Muscle of leg (tissue), 11 donors: ENCODE measurements around the gene NOD1. TPM values are rescaled to one million over a fixed set of nuclear protein-coding genes. Genes with fewer than 3 reads are reported as not detected.
A peak's percentile ranks its signal among the peaks of the same experiment; 100 is the strongest.
"Not testable (repeated sequence)": the region's sequence is repeated elsewhere in the genome, so short reads cannot be mapped to it uniquely, and the experiment has no call there.

ENCODE experiments used
- DNase-seq: peaks from one replicate; pipeline ENCODE4 v3.0.0; 2013
- H3K27ac ChIP-seq: one replicate; pipeline ENCODE4 v1.5.1; 2013; ENCODE audit warnings: mild to moderate bottlenecking, low read length, control low read depth
- H3K27me3 ChIP-seq: one replicate; pipeline ENCODE4 v1.6.1; 2013; ENCODE audit warnings: low read length; ENCODE audit not compliant: control insufficient read depth, insufficient read depth
- H3K36me3 ChIP-seq: one replicate; pipeline ENCODE4 v1.6.1; 2013; ENCODE audit warnings: low read length; ENCODE audit not compliant: control insufficient read depth, insufficient read depth
- H3K4me1 ChIP-seq: one replicate; pipeline ENCODE4 v1.6.1; 2013; ENCODE audit warnings: low read length; ENCODE audit not compliant: control insufficient read depth, insufficient read depth
- H3K4me3 ChIP-seq: one replicate; pipeline ENCODE4 v1.5.1; 2013; ENCODE audit warnings: low read length, control low read depth
- H3K9me3 ChIP-seq: replicated peaks from 2 replicates; pipeline ENCODE4 v1.6.1; 2013; ENCODE audit warnings: low read depth, low read length; ENCODE audit not compliant: control insufficient read depth
- WGBS: methylation state at CpG from one replicate; pipeline ENCODE4 v1.1.5; 2013; ENCODE audit warnings: missing lambda C conversion rate; ENCODE audit not compliant: insufficient coverage; 5-methylcytosine and 5-hydroxymethylcytosine counted together
- polyA plus RNA-seq, 8 donors: library from polyadenylated mRNA; unstranded; fragments of 120-200 nt; gene quantifications; one replicate each; pipeline versions ENCODE4 v1.2.1 to v1.2.3, GENCODE V29; 2013; ENCODE audit warnings: inconsistent platforms in 1 of 8, low replicate concordance in 1 of 8; ENCODE audit not compliant: insufficient read length in 8 of 8, insufficient read depth in 1 of 8
- total RNA-seq: library from RNA; stranded (reverse); fragments of 120-200 nt; gene quantifications from one replicate; pipeline ENCODE4 v1.2.4, GENCODE V29; 2013

Gene NOD1
- total and polyA plus RNA-seq, 9 donors: 9.1 to 20.8 (median 13.1) TPM

- Histone ChIP-seq H3K4me3 (no peak overlapping the region), H3K27ac (no peak overlapping the region), H3K4me1 (no peaks in the 10 kb centered on the region), H3K27me3 (no peaks in the 10 kb centered on the region), H3K9me3 (no peaks in the 10 kb centered on the region), H3K36me3 (peaks cover 2% of the 10 kb centered on the region)
- WGBS: no CpG with 5 or more reads among the region's 2 CpGs
- no peak for DNase-seq
Measured at GRCh38 chr7:30405179-30405578, 73.4 kb downstream of the NOD1 start.

DNA sequence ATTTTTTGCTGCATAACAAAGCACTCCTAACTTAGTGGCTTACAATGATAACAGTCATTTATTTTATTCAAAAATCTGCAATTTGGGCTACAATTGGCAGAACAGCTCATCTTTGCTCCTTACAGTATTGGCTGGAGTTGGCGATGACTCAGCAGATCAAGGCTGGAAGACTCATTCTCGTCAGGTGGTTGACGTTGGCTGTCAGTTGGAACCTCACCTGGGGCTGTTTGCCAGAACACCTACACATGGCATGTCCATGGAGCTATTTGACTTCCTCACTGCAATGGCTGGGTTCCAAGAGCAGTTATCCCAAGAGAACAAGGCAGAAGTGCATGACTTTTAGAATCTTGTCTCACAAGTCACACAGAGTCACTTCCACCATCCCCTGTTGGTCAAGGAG is 75.1 kb downstream of the NOD1 start:
- H3K27ac ChIP-seq: no peak overlapping the region
- no peaks in the 10 kb centered on the region for H3K4me1 ChIP-seq
- no peak for DNase-seq
- H3K36me3 ChIP-seq: peaks cover 2% of the 10 kb centered on the region
- no peaks in the 10 kb centered on the region for H3K27me3 ChIP-seq
- H3K4me3 ChIP-seq: no peak overlapping the region
- WGBS: 86% methylated on average over 3 of the region's 3 CpGs
- no peaks in the 10 kb centered on the region for H3K9me3 ChIP-seq

- Histone ChIP-seq H3K9me3 (no peaks in the 10 kb centered on the region), H3K36me3 (no peaks in the 10 kb centered on the region), H3K27ac (no peak overlapping the region), H3K4me1 (no peaks in the 10 kb centered on the region), H3K27me3 (no peaks in the 10 kb centered on the region), H3K4me3 (no peak overlapping the region)
- WGBS: 60% methylated on average over 1 of the region's 7 CpGs
- peak; percentile 43 for DNase-seq
Measured at GRCh38 chr7:30396389-30396788, 82.2 kb downstream of the NOD1 start.

DNA sequence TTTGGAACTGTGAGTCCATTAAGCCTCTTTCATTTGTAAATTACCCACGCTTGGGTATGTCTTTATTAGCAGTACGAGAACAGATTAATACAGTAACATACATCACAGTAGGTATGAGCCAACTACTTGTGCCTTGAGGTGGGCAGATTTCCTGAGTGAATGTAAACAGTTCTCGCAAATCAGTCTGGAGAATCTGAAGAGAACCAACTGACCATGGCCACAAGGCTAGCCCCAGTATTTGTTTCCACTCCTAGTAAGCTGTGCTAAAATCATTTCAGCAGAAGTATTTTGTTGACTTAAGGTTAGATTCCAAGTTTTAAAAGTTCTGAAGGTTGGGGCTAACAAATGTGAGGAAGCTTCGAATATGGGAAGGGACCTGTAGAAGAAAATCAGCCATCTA is 82.9 kb downstream of the NOD1 start:
- no peak for DNase-seq
- no peaks in the 10 kb centered on the region for H3K9me3 ChIP-seq
- H3K27ac ChIP-seq: no peak overlapping the region
- no peaks in the 10 kb centered on the region for H3K36me3 ChIP-seq
- WGBS: 100% methylated on average over 1 of the region's 4 CpGs
- no peaks in the 10 kb centered on the region for H3K27me3 ChIP-seq
- H3K4me3 ChIP-seq: no peak overlapping the region
- peaks cover 2% of the 10 kb centered on the region for H3K4me1 ChIP-seq

DNA sequence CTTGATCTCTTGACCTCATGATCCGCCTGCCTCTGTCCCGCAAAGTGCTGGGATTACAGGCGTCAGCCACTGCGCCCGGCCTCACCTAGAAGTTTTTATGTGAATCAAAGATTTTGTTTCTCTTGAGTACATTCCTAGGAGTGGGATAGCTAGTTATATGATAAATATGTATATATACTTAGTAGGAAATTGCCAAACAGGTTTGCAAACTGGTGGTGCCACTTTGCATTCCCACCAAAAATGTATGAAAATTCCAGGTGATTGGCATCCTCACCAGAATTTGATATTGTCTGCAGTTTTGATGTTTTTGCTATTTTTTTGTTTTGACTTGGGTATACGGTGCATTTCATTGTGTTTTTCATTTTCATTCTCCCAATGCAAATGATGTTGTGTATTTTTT is 86.8 kb downstream of the NOD1 start:
- Histone ChIP-seq H3K9me3 (no peaks in the 10 kb centered on the region), H3K36me3 (no peaks in the 10 kb centered on the region), H3K27me3 (no peaks in the 10 kb centered on the region), H3K27ac (no peak overlapping the region), H3K4me3 (no peak overlapping the region), H3K4me1 (peaks cover 2% of the 10 kb centered on the region)
- no CpG with 5 or more reads among the region's 6 CpGs for WGBS
- no peak for DNase-seq

GRCh38 chr7:30390736-30391636 is 87.6 kb downstream of the NOD1 start:
- H3K4me3 ChIP-seq: no peak overlapping the region

DNA sequence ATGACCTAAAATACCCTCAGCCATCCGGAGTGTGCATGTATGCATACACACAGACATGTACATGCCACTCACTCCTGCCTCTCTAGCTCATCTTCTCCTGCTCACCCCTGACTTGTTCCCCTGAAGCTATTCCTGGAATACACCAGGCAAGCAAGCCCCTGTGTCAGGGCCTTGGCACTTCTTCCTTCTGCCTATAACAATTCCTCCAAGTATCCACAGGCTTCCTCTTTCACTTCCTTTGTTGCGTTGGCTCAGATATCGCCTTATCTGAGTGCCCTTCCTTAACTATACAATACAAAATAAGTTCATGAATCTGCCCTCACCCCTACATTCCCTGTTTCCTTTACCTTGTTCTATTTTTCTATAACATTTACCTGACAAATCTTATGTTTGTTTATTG is 88.8 kb downstream of the NOD1 start:
- WGBS: 83% methylated on average over 3 of the region's 3 CpGs

More at GRCh38 chr7:30390736-30391636, 87.6 kb downstream of the NOD1 start:
- DNase-seq: peak; percentile 19
- no peaks in the 10 kb centered on the region for H3K36me3 ChIP-seq
- H3K27ac ChIP-seq: no peak overlapping the region
- 90% methylated on average over 4 of the region's 8 CpGs for WGBS
- H3K4me1 ChIP-seq: peaks cover 2% of the 10 kb centered on the region
- no peaks in the 10 kb centered on the region for H3K9me3 ChIP-seq
- no peaks in the 10 kb centered on the region for H3K27me3 ChIP-seq

DNA sequence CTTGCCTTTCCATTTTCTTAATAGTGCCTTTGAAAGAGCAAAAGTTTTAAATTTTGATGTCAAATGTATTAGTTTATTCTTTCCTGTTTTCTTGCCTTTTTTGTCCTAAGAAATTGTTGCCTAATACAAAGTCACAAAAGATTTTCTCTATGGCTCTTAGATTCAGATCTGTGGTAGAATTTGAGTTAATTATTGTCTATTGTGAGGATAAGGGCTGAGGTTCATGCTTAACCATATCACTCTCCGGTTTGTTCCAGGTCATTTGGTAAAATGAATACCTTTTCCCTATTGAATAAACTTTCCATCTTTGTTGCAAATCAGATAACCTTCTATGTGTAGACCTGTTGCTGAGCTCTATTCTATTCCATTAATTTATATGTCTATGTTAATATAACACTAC is 96.0 kb downstream of the NOD1 start:
- H3K27ac ChIP-seq: no peak overlapping the region
- peaks cover 2% of the 10 kb centered on the region for H3K9me3 ChIP-seq
- no peaks in the 10 kb centered on the region for H3K4me1 ChIP-seq
- DNase-seq: no peak
- H3K4me3 ChIP-seq: no peak overlapping the region
- WGBS: no CpG with 5 or more reads among the region's 1 CpG
- H3K27me3 ChIP-seq: no peaks in the 10 kb centered on the region
- H3K36me3 ChIP-seq: no peaks in the 10 kb centered on the region

More for the DNA sequence above, 88.8 kb downstream of the NOD1 start:
- Histone ChIP-seq H3K4me1 (peaks cover 2% of the 10 kb centered on the region), H3K9me3 (no peaks in the 10 kb centered on the region), H3K36me3 (no peaks in the 10 kb centered on the region), H3K27me3 (no peaks in the 10 kb centered on the region), H3K4me3 (no peak overlapping the region), H3K27ac (no peak overlapping the region)
- DNase-seq: peak; percentile 38

GRCh38 chr7:30380824-30381223 is 97.8 kb downstream of the NOD1 start:
- not testable (repeated sequence) for DNase-seq, H3K27me3 ChIP-seq, H3K9me3 ChIP-seq, H3K4me3 ChIP-seq, H3K27ac ChIP-seq, H3K36me3 ChIP-seq, H3K4me1 ChIP-seq
- no CpG with 5 or more reads among the region's 4 CpGs for WGBS

GRCh38 chr7:30380294-30380693 is 98.3 kb downstream of the NOD1 start:
- Histone ChIP-seq H3K9me3 (peaks cover 2% of the 10 kb centered on the region), H3K36me3 (no peaks in the 10 kb centered on the region), H3K4me3 (no peak overlapping the region), H3K27ac (no peak overlapping the region), H3K4me1 (no peaks in the 10 kb centered on the region), H3K27me3 (no peaks in the 10 kb centered on the region)
- DNase-seq: no peak
- WGBS: 100% methylated on average over 1 of the region's 2 CpGs
